HEK293 (cell line): Measurements from ENCODE around the gene RMDN3.

Experiments
- INSM2 ChIP-seq: fragments of 450-650 bp; formaldehyde crosslinking; IDR thresholded peaks from 2 replicates; pipeline ENCODE4 v1.5.1; 2016; ENCODE audit warnings: missing biosample characterization, missing genetic modification characterization
- KLF1 ChIP-seq: fragments of 450-650 bp; formaldehyde crosslinking; IDR thresholded peaks from 2 replicates; pipeline ENCODE4 v1.5.1; 2016; ENCODE audit warnings: missing biosample characterization, missing genetic modification characterization
- KLF17 ChIP-seq: fragments of 450-650 bp; formaldehyde crosslinking; IDR thresholded peaks from 2 replicates; pipeline ENCODE4 v1.5.1; 2016; ENCODE audit warnings: missing biosample characterization, missing genetic modification characterization
- OSR2 ChIP-seq: fragments of 450-650 bp; formaldehyde crosslinking; IDR thresholded peaks from 2 replicates; pipeline ENCODE4 v1.5.1; 2016; ENCODE audit warnings: missing biosample characterization, missing genetic modification characterization
- PRDM2 ChIP-seq: fragments of 450-650 bp; formaldehyde crosslinking; IDR thresholded peaks from 2 replicates; pipeline ENCODE4 v1.5.1; 2016; ENCODE audit warnings: missing biosample characterization, missing genetic modification characterization, borderline replicate concordance
- REST ChIP-seq: fragments of 450-650 bp; formaldehyde crosslinking; IDR thresholded peaks from 2 replicates; pipeline ENCODE4 v1.5.1; 2016; ENCODE audit warnings: missing biosample characterization, missing genetic modification characterization
- ZBTB10 ChIP-seq: fragments of 450-650 bp; formaldehyde crosslinking; IDR thresholded peaks from 2 replicates; pipeline ENCODE4 v1.5.1; 2016; ENCODE audit warnings: missing biosample characterization, missing genetic modification characterization
- ZBTB26 ChIP-seq: fragments of 450-650 bp; formaldehyde crosslinking; optimal IDR thresholded peaks from 2 replicates; pipeline ENCODE3; 2016; ENCODE audit warnings: missing biosample characterization, mild to moderate bottlenecking, missing genetic modification characterization
- ZBTB6 ChIP-seq: fragments of 450-650 bp; formaldehyde crosslinking; IDR thresholded peaks from 2 replicates; pipeline ENCODE4 v1.5.1; 2017; ENCODE audit warnings: missing biosample characterization, missing genetic modification characterization
- ZBTB7A ChIP-seq: fragments of 450-650 bp; formaldehyde crosslinking; IDR thresholded peaks from 2 replicates; pipeline ENCODE4 v1.5.1; 2016; ENCODE audit warnings: low read depth, missing biosample characterization, missing genetic modification characterization
- ZBTB8A ChIP-seq: fragments of 450-650 bp; formaldehyde crosslinking; IDR thresholded peaks from 2 replicates; pipeline ENCODE4 v1.5.1; 2016; ENCODE audit warnings: missing biosample characterization, missing genetic modification characterization
- ZFP41 ChIP-seq: fragments of 450-650 bp; formaldehyde crosslinking; IDR thresholded peaks from 2 replicates; pipeline ENCODE4 v1.5.1; 2016; ENCODE audit warnings: missing biosample characterization, missing genetic modification characterization, borderline replicate concordance
- ZIC2 ChIP-seq: fragments of 450-650 bp; formaldehyde crosslinking; IDR thresholded peaks from 2 replicates; pipeline ENCODE4 v1.5.1; 2016; ENCODE audit warnings: missing biosample characterization, missing genetic modification characterization
- ZNF184 ChIP-seq: fragments of 450-650 bp; IDR thresholded peaks from 2 replicates; pipeline ENCODE4 v1.5.1; 2018; ENCODE audit warnings: missing biosample characterization, mild to moderate bottlenecking, missing genetic modification characterization
- ZNF501 ChIP-seq: fragments of 450-650 bp; formaldehyde crosslinking; IDR thresholded peaks from 2 replicates; pipeline ENCODE4 v1.5.1; 2016; ENCODE audit warnings: missing biosample characterization, missing genetic modification characterization
- ZNF561 ChIP-seq: fragments of 450-650 bp; IDR thresholded peaks from 2 replicates; pipeline ENCODE4 v1.5.1; 2018; ENCODE audit warnings: missing biosample characterization, missing genetic modification characterization, borderline replicate concordance
- ZNF660 ChIP-seq: fragments of 450-650 bp; IDR thresholded peaks from 2 replicates; pipeline ENCODE4 v1.5.1; 2018; ENCODE audit warnings: missing biosample characterization, mild to moderate bottlenecking, missing genetic modification characterization
- ZXDB ChIP-seq: fragments of 450-650 bp; formaldehyde crosslinking; IDR thresholded peaks from 2 replicates; pipeline ENCODE4 v1.5.1; 2016; ENCODE audit warnings: missing biosample characterization, missing genetic modification characterization

Gene RMDN3

GRCh38 chr15:40754883-40755811 lies at the start of gene RMDN3 (continued):
- TF ChIP-seq PRDM2, result no peak
- peak; percentile 78 for TF ChIP-seq ZIC2 (tag by site-specific recombination)
- peak; percentile 38; the same call in 1 of the 2 replicates for TF ChIP-seq INSM2 (tag by site-specific recombination)
- TF ChIP-seq ZNF501 (tag by site-specific recombination), result peak; percentile 49; the same call in 1 of the 2 replicates
- TF ChIP-seq REST (tag by site-specific recombination), result 0 out of 2 replicates have a peak, but pooled peaks have one; percentile 9
- no peak; the same call in 1 of the 2 replicates for TF ChIP-seq ZBTB7A
- peak; percentile 68; the same call in 1 of the 2 replicates for TF ChIP-seq ZNF660
- no peak for TF ChIP-seq ZFP41 (tag by site-specific recombination)
- TF ChIP-seq ZBTB6 (tag by site-specific recombination), result peak; percentile 7; the same call in 1 of the 2 replicates
- TF ChIP-seq OSR2 (tag by site-specific recombination), result 0 out of 2 replicates have a peak, but pooled peaks have one; percentile 33
- TF ChIP-seq ZNF561 (tag by site-specific recombination), result peak; percentile 76; the same call in 1 of the 2 replicates
- peak; percentile 51; the same call in 1 of the 2 replicates for TF ChIP-seq KLF17 (tag by site-specific recombination)
- peak; percentile 69 for TF ChIP-seq ZBTB26 (tag by site-specific recombination)
- peak; percentile 94 for TF ChIP-seq ZBTB8A
- peak; percentile 76 for TF ChIP-seq KLF1
- TF ChIP-seq ZXDB (tag by site-specific recombination), result peak; percentile 92
- no peak for TF ChIP-seq ZBTB10 (tag by site-specific recombination)
- 0 out of 2 replicates have a peak, but pooled peaks have one; percentile 27 for TF ChIP-seq ZNF184
